Astrocyte of the cerebellum (primary cell): ENCODE measurements around the gene ANO9.

ENCODE experiments used
- DNase-seq: peaks from one replicate; pipeline ENCODE4 v3.0.0-alpha.2; 2011; ENCODE audit warnings: low read depth
- H3K4me3 ChIP-seq: 2 replicates; pipeline ENCODE4 v1.5.1; 2011; ENCODE audit warnings: mild to moderate bottlenecking, low read depth, low read length, moderate library complexity
- CTCF ChIP-seq: IDR thresholded peaks from 2 replicates; pipeline ENCODE4 v1.5.1; 2012; ENCODE audit warnings: low read length, low read depth, moderate library complexity, mild to moderate bottlenecking; ENCODE audit errors: missing control alignments
- in situ Hi-C: cut with HindIII; loops from 2 replicates; pipeline ENCODE4 v1.10.0; 2017; ENCODE audit warnings: low sequenced_read_pairs

ANO9 gene

GRCh38 chr11:453564-453963 is 11.8 kb upstream of the ANO9 start:
- in situ Hi-C loops, result loop anchor here (5.0 kb wide), 1 partner anchor 201 kb away; no protein-coding TSS in a partner anchor
- no peak for TF ChIP-seq CTCF
- DNase-seq, result no peak
- H3K4me3 ChIP-seq, result no peak overlapping the region

- no peak for TF ChIP-seq CTCF
- no peak overlapping the region for H3K4me3 ChIP-seq
- in situ Hi-C loops, result loop anchor here (5.0 kb wide), 1 partner anchor 201 kb away; no protein-coding TSS in a partner anchor
- no peak for DNase-seq
Measured at GRCh38 chr11:452916-453527, 11.2 kb upstream of the ANO9 start.

GRCh38 chr11:452203-452744 is 10.5 kb upstream of the ANO9 start:
- no peak for TF ChIP-seq CTCF
- no peak overlapping the region for H3K4me3 ChIP-seq
- no peak for DNase-seq
- in situ Hi-C loops, result loop anchor here (5.0 kb wide), 1 partner anchor 200 kb away; no protein-coding TSS in a partner anchor

- no peak for DNase-seq
- TF ChIP-seq CTCF, result no peak
- in situ Hi-C loops, result loop anchor here (5.0 kb wide), 1 partner anchor 199 kb away; no protein-coding TSS in a partner anchor
- H3K4me3 ChIP-seq, result peak overlapping the region; percentile 78
Measured at GRCh38 chr11:451738-452137, 9.9 kb upstream of the ANO9 start.

GRCh38 chr11:450809-451451 is 9.1 kb upstream of the ANO9 start:
- in situ Hi-C loops, result loop anchor here (5.0 kb wide), 1 partner anchor 199 kb away; no protein-coding TSS in a partner anchor
- TF ChIP-seq CTCF, result no peak
- H3K4me3 ChIP-seq, result peak overlapping the region; percentile 78
- peak; percentile 31 for DNase-seq

GRCh38 chr11:449889-450808 is 8.3 kb upstream of the ANO9 start, which contains the start of gene PTDSS2:
PTDSS2 (plus strand) TSS chr11:450279; CDS start chr11:450456, 177 bp downstream.
- in situ Hi-C loops, result loop anchor here (5.0 kb wide), 1 partner anchor 198 kb away; no protein-coding TSS in a partner anchor

More at GRCh38 chr11:449889-450808, 8.3 kb upstream of the ANO9 start, which contains the start of gene PTDSS2:
- peak; percentile 92 for DNase-seq
- TF ChIP-seq CTCF, result no peak
- H3K4me3 ChIP-seq, result peak within 1 kb of the TSS; percentile 78
